ENCODE data around the gene SDK1.

GRCh38 chr7:4132221-4132620 lies 831.2 kb downstream of the SDK1 start:
- TF ChIP-seq CREB1 (IDR thresholded peaks at IDR 0.05; ENCODE audit: low read depth) (no peak), CTCF (IDR thresholded peaks at IDR 0.05 in 2 of 3, conservative IDR thresholded peaks at IDR 0.05 in 1 of 3; ENCODE audit: control insufficient read depth in 2 of 3, extremely low read depth in 1 of 3, insufficient read depth in 1 of 3, low read depth in 3 of 3, low read length in 3 of 3) (no peak), POLR2A (IDR thresholded peaks at IDR 0.05; ENCODE audit: low read depth, low read length) (no peak), BCL11A (IDR thresholded peaks at IDR 0.05; ENCODE audit: low read depth, low read length) (no peak), ZZZ3 (IDR thresholded peaks at IDR 0.05; ENCODE audit: control insufficient read depth, insufficient read length, low read depth) (no peak), BCL3 (IDR thresholded peaks at IDR 0.05; ENCODE audit: borderline replicate concordance, insufficient read depth, low read depth, low read length, poor library complexity, severe bottlenecking) (no peak), SIN3A (IDR thresholded peaks at IDR 0.05; ENCODE audit: low read depth, low read length) (no peak), SMAD1 (IDR thresholded peaks at IDR 0.05; ENCODE audit: low read depth, partially characterized antibody) (no peak), ZBTB40 (IDR thresholded peaks at IDR 0.05; ENCODE audit: borderline replicate concordance) (no peak)

All from GM12878 (cell line).